ENCODE results near the gene UBQLN2. TPM values are rescaled to one million over a fixed set of nuclear protein-coding genes. Genes with fewer than 3 reads are reported as not detected.
"Not testable (repeated sequence)": the region's sequence is repeated elsewhere in the genome, so short reads cannot be mapped to it uniquely, and the experiment has no call there.

The UBQLN2 gene
- polyA plus RNA-seq: 10 to 100 TPM in 2 of 3 donors, 1 to 10 TPM in 1; 4.9 to 12.9 (median 12.5) TPM

- H3K27ac ChIP-seq (ENCODE audit: low read depth, low read length): peak within 1 kb of the TSS; percentile 81
- WGBS, 3 donors: 1 to 20% (median 1%) methylated on average over 48 to 69 of the region's 70 CpGs
Observed at GRCh38 chrX:56563231-56564161, at the start of gene UBQLN2. TSS of gene UBQLN2 (plus strand) at chrX:56563627. CDS start at chrX:56563874, 247 bp downstream.

- 61 to 70% (median 67%) methylated on average over 2 of the region's 2 CpGs for WGBS, 3 donors
- H3K27ac ChIP-seq (ENCODE audit: low read depth, low read length): no peak overlapping the region
Observed at GRCh38 chrX:56519642-56520041, 43.8 kb upstream of the UBQLN2 start.

GRCh38 chrX:56529482-56530007 is 33.9 kb upstream of the UBQLN2 start:
- not testable (repeated sequence) for H3K27ac ChIP-seq (ENCODE audit: low read depth, low read length)
- 48 to 84% (median 55%) methylated on average over 2 of the region's 2 CpGs for WGBS, 3 donors

GRCh38 chrX:56530011-56530410 is 33.4 kb upstream of the UBQLN2 start:
- no peak overlapping the region for H3K27ac ChIP-seq (ENCODE audit: low read depth, low read length)
- 41 to 62% (median 47%) methylated on average over 1 of the region's 1 CpG for WGBS, 3 donors

GRCh38 chrX:56550667-56551066 is 12.8 kb upstream of the UBQLN2 start:
- no peak overlapping the region for H3K27ac ChIP-seq (ENCODE audit: low read depth, low read length)
- 67 to 72% (median 71%) methylated on average over 1 of the region's 1 CpG for WGBS, 3 donors

- no peak overlapping the region for H3K27ac ChIP-seq (ENCODE audit: low read depth, low read length)
- WGBS, 3 donors: 68 to 93% (median 73%) methylated on average over 4 of the region's 4 CpGs
Observed at GRCh38 chrX:56554870-56555269, 8.6 kb upstream of the UBQLN2 start.

- WGBS, 3 donors: 85 to 99% (median 88%) methylated on average over 2 of the region's 2 CpGs
- H3K27ac ChIP-seq (ENCODE audit: low read depth, low read length): no peak overlapping the region
Observed at GRCh38 chrX:56557376-56557929, 6.0 kb upstream of the UBQLN2 start.

- WGBS, 3 donors: 1 to 33% (median 1%) methylated on average over 23 of the region's 23 CpGs
- H3K27ac ChIP-seq (ENCODE audit: low read depth, low read length): peak overlapping the region; percentile 81
Observed at GRCh38 chrX:56564164-56564885, 898 bp downstream of the UBQLN2 start.

GRCh38 chrX:56564921-56565840 is 1.8 kb downstream of the UBQLN2 start:
- 7 to 47% (median 8%) methylated on average over 20 of the region's 20 CpGs for WGBS, 3 donors
- no peak overlapping the region for H3K27ac ChIP-seq (ENCODE audit: low read depth, low read length)

- H3K27ac ChIP-seq (ENCODE audit: low read depth, low read length): no peak overlapping the region
- 57 to 94% (median 74%) methylated on average over 6 of the region's 6 CpGs for WGBS, 3 donors
Observed at GRCh38 chrX:56569378-56570057, 6.1 kb downstream of the UBQLN2 start.

- no peak overlapping the region for H3K27ac ChIP-seq (ENCODE audit: low read depth, low read length)
- 68 to 82% (median 74%) methylated on average over 4 of the region's 4 CpGs for WGBS, 3 donors
Observed at GRCh38 chrX:56572975-56573374, 9.5 kb downstream of the UBQLN2 start.

GRCh38 chrX:56574861-56575260 is 11.4 kb downstream of the UBQLN2 start:
- no peak overlapping the region for H3K27ac ChIP-seq (ENCODE audit: low read depth, low read length)
- 78 to 94% (median 92%) methylated on average over 3 of the region's 3 CpGs for WGBS, 3 donors

GRCh38 chrX:56576721-56577120 is 13.3 kb downstream of the UBQLN2 start:
- WGBS, 3 donors: 68 to 95% (median 94%) methylated on average over 2 of the region's 2 CpGs
- no peak overlapping the region for H3K27ac ChIP-seq (ENCODE audit: low read depth, low read length)

- no peak overlapping the region for H3K27ac ChIP-seq (ENCODE audit: low read depth, low read length)
- WGBS, 3 donors: 85 to 96% (median 93%) methylated on average over 10 to 11 of the region's 11 CpGs
Observed at GRCh38 chrX:56588397-56589188, 25.2 kb downstream of the UBQLN2 start.

GRCh38 chrX:56591830-56592229 is 28.4 kb downstream of the UBQLN2 start:
- H3K27ac ChIP-seq (ENCODE audit: low read depth, low read length): not testable (repeated sequence)
- WGBS, 3 donors: 96 to 98% (median 96%) methylated on average over 2 of the region's 2 CpGs

- WGBS, 3 donors: 66 to 95% (median 80%) methylated on average over 2 of the region's 2 CpGs
- H3K27ac ChIP-seq (ENCODE audit: low read depth, low read length): no peak overlapping the region
Observed at GRCh38 chrX:56600141-56600540, 36.7 kb downstream of the UBQLN2 start.

GRCh38 chrX:56600987-56601386 is 37.6 kb downstream of the UBQLN2 start:
- 49 to 93% (median 81%) methylated on average over 3 of the region's 3 CpGs for WGBS, 3 donors
- H3K27ac ChIP-seq (ENCODE audit: low read depth, low read length): no peak overlapping the region

All from adipose tissue (tissue), 3 donors.